Measurements from ENCODE around the gene PCMT1.
A peak's percentile ranks its signal among the peaks of the same experiment; 100 is the strongest.
"Not testable (repeated sequence)": the region's sequence is repeated elsewhere in the genome, so short reads cannot be mapped to it uniquely, and the experiment has no call there.

PCMT1 gene

GRCh38 chr6:149842331-149842730 lies 92.8 kb downstream of the PCMT1 start:
- no peak for TF ChIP-seq CTCF (conservative IDR thresholded peaks at IDR 0.05; ENCODE audit: low read depth)
- DNase-seq (ENCODE audit: low spot score): no peak
- H3K27ac ChIP-seq: peak overlapping the region; percentile 44; the same call in 1 of the 2 replicates
- ChIA-PET POLR2A (ENCODE audit: low non-redundant PET) (no interaction called here), CTCF (interaction anchor here (0.6 to 0.8 kb wide), 3 partner anchors 14 to 715 kb away, joined by 3 to 5 read pairs (median 3); no protein-coding TSS in a partner anchor)

- ChIA-PET CTCF (no interaction called here), POLR2A (ENCODE audit: low non-redundant PET) (no interaction called here)
- TF ChIP-seq CTCF (conservative IDR thresholded peaks at IDR 0.05; ENCODE audit: low read depth): no peak
- no peak for DNase-seq (ENCODE audit: low spot score)
- H3K27ac ChIP-seq: peak overlapping the region; percentile 44
Measured at GRCh38 chr6:149843051-149843633, 93.6 kb downstream of the PCMT1 start.

DNA sequence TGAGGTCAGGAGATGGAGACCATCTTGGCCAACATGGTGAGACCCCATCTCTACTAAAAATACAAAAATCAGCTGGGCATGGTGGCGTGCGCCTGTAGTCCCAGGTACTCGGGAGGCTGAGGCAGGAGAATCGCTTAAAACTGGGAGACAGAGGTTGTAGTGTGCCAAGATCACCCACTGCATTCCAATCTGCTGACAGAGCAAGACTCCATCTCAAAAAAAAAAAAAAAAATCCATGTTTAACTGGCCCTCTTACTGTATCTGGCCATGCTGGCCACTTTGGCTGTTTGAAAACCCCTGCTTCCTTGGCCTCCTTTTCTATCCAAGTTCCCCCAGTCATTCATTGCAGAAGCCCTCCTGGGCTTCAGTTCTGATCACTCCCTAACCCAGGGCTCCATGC lies 94.5 kb downstream of the PCMT1 start:
- H3K27ac ChIP-seq: peak overlapping the region; percentile 44
- CTCF ChIA-PET; POLR2A ChIA-PET (ENCODE audit: low non-redundant PET); DNase-seq (ENCODE audit: low spot score): not testable (repeated sequence)

DNA sequence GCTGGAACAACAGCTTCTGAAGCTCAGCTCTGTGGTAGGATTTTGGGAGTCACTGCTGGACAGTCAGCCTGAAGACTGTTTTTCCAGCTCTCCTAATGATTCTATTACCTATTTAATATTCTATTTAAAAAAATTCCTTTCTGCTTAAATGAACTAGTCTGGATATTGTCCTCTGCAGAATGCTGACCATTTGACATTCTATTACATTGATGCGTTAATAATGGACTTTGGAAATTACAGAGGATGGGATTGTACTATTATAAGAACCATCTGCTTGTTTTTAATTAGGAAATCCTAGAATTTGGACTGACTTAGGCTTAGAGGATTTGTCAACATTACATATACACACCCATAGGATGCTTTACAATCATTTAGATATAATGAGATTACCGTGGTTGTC lies 94.9 kb downstream of the PCMT1 start:
- CTCF ChIA-PET: no interaction called here
- H3K27ac ChIP-seq: peak overlapping the region; percentile 44
- POLR2A ChIA-PET (ENCODE audit: low non-redundant PET): no interaction called here
- no peak for DNase-seq (ENCODE audit: low spot score)
- no peak for TF ChIP-seq CTCF (conservative IDR thresholded peaks at IDR 0.05; ENCODE audit: low read depth)

DNA sequence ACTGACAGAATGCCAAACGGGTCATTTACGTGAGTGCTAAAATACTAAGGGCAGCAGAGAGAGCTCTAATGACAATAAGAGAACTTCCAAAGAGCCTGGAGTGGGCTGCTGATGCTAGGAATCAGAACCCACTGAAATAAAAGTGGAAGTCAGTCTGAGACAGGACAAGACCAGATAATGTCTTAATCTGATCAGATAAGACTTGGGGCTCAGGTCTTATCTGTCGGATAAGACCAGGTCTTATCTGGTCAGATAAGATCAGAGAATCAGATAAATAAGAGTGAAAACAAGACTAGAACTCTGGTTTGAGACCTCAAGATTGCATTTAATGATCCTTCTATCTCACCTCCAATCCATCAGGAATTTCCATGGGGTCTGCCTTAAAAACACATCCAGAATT lies 96.0 kb downstream of the PCMT1 start:
- peak overlapping the region; percentile 88 for H3K27ac ChIP-seq
- ChIA-PET CTCF (interaction anchor here (0.6 kb wide), 1 partner anchor 171 kb away, joined by 3 read pairs; no protein-coding TSS in a partner anchor), POLR2A (ENCODE audit: low non-redundant PET) (no interaction called here)
- TF ChIP-seq CTCF (conservative IDR thresholded peaks at IDR 0.05; ENCODE audit: low read depth): no peak
- no peak for DNase-seq (ENCODE audit: low spot score)

- ChIA-PET POLR2A (ENCODE audit: low non-redundant PET) (interaction anchor here (0.8 kb wide), 1 partner anchor 17 kb away, joined by 3 read pairs; no protein-coding TSS in a partner anchor), CTCF (no interaction called here)
- TF ChIP-seq CTCF (conservative IDR thresholded peaks at IDR 0.05; ENCODE audit: low read depth): no peak
- peak overlapping the region; percentile 88 for H3K27ac ChIP-seq
- DNase-seq (ENCODE audit: low spot score): peak; percentile 63
Measured at GRCh38 chr6:149846321-149846720, 96.8 kb downstream of the PCMT1 start.

DNA sequence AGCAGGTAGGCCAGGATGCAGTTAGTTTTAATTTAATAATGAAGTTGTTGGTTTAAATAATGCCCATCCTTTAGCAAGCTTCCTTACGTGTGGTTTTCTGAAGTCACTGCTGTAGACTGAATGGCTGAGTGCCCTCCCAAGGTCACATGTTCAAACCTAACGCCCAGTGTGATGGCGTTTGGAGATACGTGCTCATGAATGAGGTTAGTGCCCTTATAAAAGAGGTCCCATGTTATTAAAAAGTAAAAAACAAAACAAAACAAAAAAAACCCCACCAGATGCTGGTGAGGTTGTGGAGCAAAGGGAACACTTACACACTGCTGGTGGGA lies 98.4 kb downstream of the PCMT1 start:
- no peak overlapping the region for H3K27ac ChIP-seq
- no peak for TF ChIP-seq CTCF (conservative IDR thresholded peaks at IDR 0.05; ENCODE audit: low read depth)
- no peak for DNase-seq (ENCODE audit: low spot score)
- POLR2A ChIA-PET (ENCODE audit: low non-redundant PET): no interaction called here
- CTCF ChIA-PET: interaction anchor here (0.5 kb wide), 1 partner anchor 27 kb away, joined by 4 read pairs; no protein-coding TSS in a partner anchor

DNA sequence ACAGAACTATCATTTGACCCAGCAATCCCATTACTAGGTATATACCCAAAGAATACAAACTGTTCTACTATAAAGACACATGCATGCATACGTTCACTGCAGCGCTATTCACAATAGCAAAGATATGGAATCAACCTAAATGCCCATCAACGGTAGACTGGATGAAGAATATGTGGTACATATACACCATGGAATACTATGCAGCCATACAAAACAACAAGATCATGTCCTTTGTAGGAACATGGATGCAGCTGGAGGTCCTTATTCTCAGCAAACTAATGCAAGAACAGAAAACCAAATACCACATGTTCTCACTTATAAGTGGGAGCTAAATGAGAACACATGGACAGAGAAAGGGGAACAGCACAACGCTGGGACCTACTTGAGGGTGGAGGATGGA lies 98.8 kb downstream of the PCMT1 start:
- POLR2A ChIA-PET (ENCODE audit: low non-redundant PET); DNase-seq (ENCODE audit: low spot score); H3K27ac ChIP-seq: not testable (repeated sequence)
- CTCF ChIA-PET: interaction anchor here (0.5 kb wide), 1 partner anchor 27 kb away, joined by 4 read pairs; no protein-coding TSS in a partner anchor
